Measurements from ENCODE around the gene POLDIP2. TPM values are rescaled to one million over a fixed set of nuclear protein-coding genes. Genes with fewer than 3 reads are reported as not detected.

The POLDIP2 gene
- total and polyA plus RNA-seq, 11 donors: 97.8 to 194 (median 163) TPM

- Histone ChIP-seq H3K27me3 (no peaks in the 10 kb centered on the region), H3K36me3 (peaks cover 0 to 6% (median 0%) of the 10 kb centered on the region in 9 donors), H3K9me3 (no peaks in the 10 kb centered on the region), H3K4me1 (peaks cover 7 to 39% (median 25%) of the 10 kb centered on the region in 12 donors), H3K4me3 (peak within 1 kb of the TSS in 10 of 12 donors; percentile 47 to 85 (median 64)), H3K27ac (peak within 1 kb of the TSS; percentile 47 to 86 (median 78))
- intact Hi-C loops (cut with DNase I): loop anchor here in 1 of 10 donors (10.0 kb wide), 1 partner anchor 55 kb away; the partner anchor contains the start of gene TMEM97
- DNase-seq (peak in 4 of 5 donors; percentile 66 to 87 (median 70)), ATAC-seq (peak; percentile 50 to 70 (median 58))
- TF ChIP-seq CTCF (IDR thresholded peaks at IDR 0.05) (no peak), POLR2A (IDR thresholded peaks at IDR 0.05) (no peak)
- 29 to 33% (median 32%) methylated on average over 8 of the region's 8 CpGs for WGBS, 4 donors
Observed at GRCh38 chr17:28370035-28370743, 12.9 kb upstream of the POLDIP2 start, which contains the start of gene VTN. Gene VTN, minus strand, starts transcription at chr17:28370307. Its CDS starts 104 bp downstream, at chr17:28370203.

- peak in 1 of 4 donors; percentile 1 for ATAC-seq
- 61 to 72% (median 66%) methylated on average over 10 of the region's 10 CpGs for WGBS, 4 donors
- Histone ChIP-seq H3K4me1 (peaks cover 7 to 39% (median 25%) of the 10 kb centered on the region in 12 donors), H3K4me3 (peak overlapping the region in 5 of 12 donors; percentile 6 to 28 (median 17)), H3K27me3 (no peaks in the 10 kb centered on the region), H3K36me3 (peaks cover 0 to 11% (median 0%) of the 10 kb centered on the region in 9 donors), H3K9me3 (no peaks in the 10 kb centered on the region), H3K27ac (peak overlapping the region in 11 of 12 donors; percentile 62 to 86 (median 78))
- no peak for TF ChIP-seq POLR2A (IDR thresholded peaks at IDR 0.05)
- no peak for TF ChIP-seq CTCF (IDR thresholded peaks at IDR 0.05)
- DNase-seq: no peak
- intact Hi-C loops (cut with DNase I): loop anchor here in 1 of 10 donors (10.0 kb wide), 1 partner anchor 55 kb away; the partner anchor contains the start of gene TMEM97
Observed at GRCh38 chr17:28369684-28370034, 12.3 kb upstream of the POLDIP2 start.

- DNase-seq: no peak
- TF ChIP-seq POLR2A (IDR thresholded peaks at IDR 0.05): no peak
- peaks cover 7 to 39% (median 25%) of the 10 kb centered on the region in 12 donors for H3K4me1 ChIP-seq
- H3K36me3 ChIP-seq: peaks cover 0 to 16% (median under 1%) of the 10 kb centered on the region in 9 donors
- H3K4me3 ChIP-seq: no peak overlapping the region
- no peaks in the 10 kb centered on the region for H3K9me3 ChIP-seq
- H3K27me3 ChIP-seq: no peaks in the 10 kb centered on the region
- intact Hi-C loops (cut with DNase I): no loop called here
- ATAC-seq: no peak
- WGBS, 4 donors: 91 to 93% (median 92%) methylated on average over 21 to 23 of the region's 23 CpGs
- H3K27ac ChIP-seq: peak overlapping the region in 3 of 12 donors; percentile 70 to 86 (median 83)
Observed at GRCh38 chr17:28368915-28369683, 11.8 kb upstream of the POLDIP2 start.

GRCh38 chr17:28368306-28368831, 11.0 kb upstream of the POLDIP2 start:
- Histone ChIP-seq H3K4me1 (peaks cover 7 to 37% (median 24%) of the 10 kb centered on the region in 12 donors), H3K4me3 (no peak overlapping the region), H3K27me3 (no peaks in the 10 kb centered on the region), H3K36me3 (peaks cover 0 to 24% (median 8%) of the 10 kb centered on the region in 9 donors), H3K27ac (peak overlapping the region in 1 of 12 donors; percentile 86), H3K9me3 (no peaks in the 10 kb centered on the region)
- TF ChIP-seq CTCF (IDR thresholded peaks at IDR 0.05) (no peak), POLR2A (IDR thresholded peaks at IDR 0.05) (no peak)
- ATAC-seq (no peak), DNase-seq (no peak)
- WGBS, 4 donors: 81 to 92% (median 87%) methylated on average over 3 to 5 of the region's 5 CpGs
- intact Hi-C loops (cut with DNase I): no loop called here

Measured in heart left ventricle (tissue), 16 donors.